ENCODE measurements around the gene CLTC.

Gene CLTC

DNA sequence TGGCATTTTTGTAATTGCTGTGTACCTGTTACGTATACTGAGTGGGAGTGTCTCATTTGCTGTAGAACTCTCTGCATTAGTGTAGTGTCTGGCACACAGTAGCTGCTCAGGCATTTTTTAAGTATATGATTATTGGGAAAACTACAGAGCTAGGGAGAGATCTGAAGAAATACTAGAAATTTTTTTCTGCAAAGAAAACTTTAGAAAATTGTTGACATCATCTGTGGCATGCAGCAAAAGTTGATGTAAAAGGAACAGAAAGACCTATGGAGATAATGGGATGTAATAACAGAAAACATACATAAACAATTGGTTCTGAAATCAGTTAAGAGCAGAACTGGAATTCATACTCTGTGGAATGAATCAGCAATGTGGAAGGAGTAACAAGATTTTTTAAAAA lies 11.6 kb downstream of the CLTC start:
- no peaks in the 10 kb centered on the region for H3K27me3 ChIP-seq (ENCODE audit: insufficient read depth, poor library complexity, severe bottlenecking)
- ATAC-seq (ENCODE audit: low read depth) (no peak), DNase-seq (ENCODE audit: low spot score) (no peak)
- H3K4me3 ChIP-seq (ENCODE audit: severe bottlenecking): no peak overlapping the region
- H3K27ac ChIP-seq (ENCODE audit: poor library complexity, severe bottlenecking): no peak overlapping the region
- TF ChIP-seq, protein P1, sequence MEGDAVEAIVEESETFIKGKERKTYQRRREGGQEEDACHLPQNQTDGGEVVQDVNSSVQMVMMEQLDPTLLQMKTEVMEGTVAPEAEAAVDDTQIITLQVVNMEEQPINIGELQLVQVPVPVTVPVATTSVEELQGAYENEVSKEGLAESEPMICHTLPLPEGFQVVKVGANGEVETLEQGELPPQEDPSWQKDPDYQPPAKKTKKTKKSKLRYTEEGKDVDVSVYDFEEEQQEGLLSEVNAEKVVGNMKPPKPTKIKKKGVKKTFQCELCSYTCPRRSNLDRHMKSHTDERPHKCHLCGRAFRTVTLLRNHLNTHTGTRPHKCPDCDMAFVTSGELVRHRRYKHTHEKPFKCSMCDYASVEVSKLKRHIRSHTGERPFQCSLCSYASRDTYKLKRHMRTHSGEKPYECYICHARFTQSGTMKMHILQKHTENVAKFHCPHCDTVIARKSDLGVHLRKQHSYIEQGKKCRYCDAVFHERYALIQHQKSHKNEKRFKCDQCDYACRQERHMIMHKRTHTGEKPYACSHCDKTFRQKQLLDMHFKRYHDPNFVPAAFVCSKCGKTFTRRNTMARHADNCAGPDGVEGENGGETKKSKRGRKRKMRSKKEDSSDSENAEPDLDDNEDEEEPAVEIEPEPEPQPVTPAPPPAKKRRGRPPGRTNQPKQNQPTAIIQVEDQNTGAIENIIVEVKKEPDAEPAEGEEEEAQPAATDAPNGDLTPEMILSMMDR (IDR thresholded peaks at IDR 0.05; ENCODE audit: poor library complexity, severe bottlenecking): no peak
- peaks cover 54% of the 10 kb centered on the region for H3K36me3 ChIP-seq (ENCODE audit: low read depth)
- H3K4me1 ChIP-seq (ENCODE audit: insufficient read depth, poor library complexity, severe bottlenecking): no peaks in the 10 kb centered on the region
- H3K9me3 ChIP-seq (ENCODE audit: severe bottlenecking): no peaks in the 10 kb centered on the region

DNA sequence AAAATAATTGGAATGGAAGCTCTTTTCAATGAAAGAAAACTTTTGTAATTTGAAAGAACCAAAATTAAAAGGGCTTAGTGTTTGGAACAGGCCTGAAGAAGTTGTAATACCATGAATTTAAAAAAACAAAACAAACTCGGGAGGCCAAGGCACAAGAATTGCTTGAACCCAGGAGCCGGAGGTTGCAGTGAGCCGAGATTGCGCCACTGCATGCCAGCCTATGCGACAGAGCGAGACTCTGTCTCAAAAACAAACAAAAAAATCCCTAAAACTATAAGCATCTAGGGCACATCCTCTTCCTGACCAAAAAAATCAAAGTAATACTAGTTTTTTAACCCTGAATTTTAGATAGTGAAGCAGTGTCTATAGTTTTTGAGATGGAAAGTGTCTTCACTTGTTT lies 12.7 kb downstream of the CLTC start:
- Histone ChIP-seq H3K36me3 (ENCODE audit: low read depth) (peaks cover 50% of the 10 kb centered on the region), H3K27me3 (ENCODE audit: insufficient read depth, poor library complexity, severe bottlenecking) (no peaks in the 10 kb centered on the region), H3K4me1 (ENCODE audit: insufficient read depth, poor library complexity, severe bottlenecking) (no peaks in the 10 kb centered on the region), H3K4me3 (ENCODE audit: severe bottlenecking) (no peak overlapping the region), H3K27ac (ENCODE audit: poor library complexity, severe bottlenecking) (no peak overlapping the region), H3K9me3 (ENCODE audit: severe bottlenecking) (no peaks in the 10 kb centered on the region)
- ATAC-seq (ENCODE audit: low read depth): no peak
- DNase-seq (ENCODE audit: low spot score): no peak
- TF ChIP-seq, protein P1 (IDR thresholded peaks at IDR 0.05; ENCODE audit: poor library complexity, severe bottlenecking): no peak

DNA sequence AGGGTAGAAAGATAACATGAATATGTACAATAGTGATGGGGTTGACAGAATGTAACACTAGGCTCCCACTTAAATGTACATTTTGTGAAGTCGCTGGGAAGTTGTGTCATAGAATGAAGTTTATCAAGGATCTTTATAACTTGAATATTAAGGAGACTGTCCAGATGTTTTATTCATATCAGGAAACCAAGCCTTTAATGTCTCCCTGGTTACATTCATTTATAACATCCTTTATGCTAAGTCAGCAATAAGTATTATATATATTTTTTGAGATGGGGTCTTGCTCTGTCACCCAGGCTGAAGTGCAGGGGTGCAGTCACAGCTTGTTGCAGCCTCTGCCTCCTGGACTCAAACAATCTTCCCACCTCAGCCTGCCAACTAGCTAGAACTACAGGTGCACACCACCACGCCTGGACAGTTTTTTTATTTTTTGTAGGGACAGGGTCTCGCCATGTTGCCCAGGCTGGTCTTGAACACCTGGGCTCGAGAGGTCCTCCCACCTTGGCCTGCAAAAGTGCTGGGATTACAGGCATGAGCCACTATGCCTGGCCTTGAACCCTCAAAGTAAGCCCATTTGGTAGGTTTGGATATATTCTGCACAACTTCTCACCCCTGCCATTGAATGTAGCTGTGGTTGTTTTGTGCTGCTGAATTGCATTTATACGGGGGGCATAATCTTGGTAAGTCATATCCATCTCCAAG lies 14.1 kb downstream of the CLTC start:
- TF ChIP-seq, protein P1 (IDR thresholded peaks at IDR 0.05; ENCODE audit: poor library complexity, severe bottlenecking): no peak
- Histone ChIP-seq H3K27me3 (ENCODE audit: insufficient read depth, poor library complexity, severe bottlenecking) (no peaks in the 10 kb centered on the region), H3K9me3 (ENCODE audit: severe bottlenecking) (no peaks in the 10 kb centered on the region), H3K4me3 (ENCODE audit: severe bottlenecking) (no peak overlapping the region), H3K27ac (ENCODE audit: poor library complexity, severe bottlenecking) (peak overlapping the region; percentile 18), H3K36me3 (ENCODE audit: low read depth) (peaks cover 41% of the 10 kb centered on the region), H3K4me1 (ENCODE audit: insufficient read depth, poor library complexity, severe bottlenecking) (no peaks in the 10 kb centered on the region)
- ATAC-seq (ENCODE audit: low read depth) (no peak), DNase-seq (ENCODE audit: low spot score) (no peak)

DNA sequence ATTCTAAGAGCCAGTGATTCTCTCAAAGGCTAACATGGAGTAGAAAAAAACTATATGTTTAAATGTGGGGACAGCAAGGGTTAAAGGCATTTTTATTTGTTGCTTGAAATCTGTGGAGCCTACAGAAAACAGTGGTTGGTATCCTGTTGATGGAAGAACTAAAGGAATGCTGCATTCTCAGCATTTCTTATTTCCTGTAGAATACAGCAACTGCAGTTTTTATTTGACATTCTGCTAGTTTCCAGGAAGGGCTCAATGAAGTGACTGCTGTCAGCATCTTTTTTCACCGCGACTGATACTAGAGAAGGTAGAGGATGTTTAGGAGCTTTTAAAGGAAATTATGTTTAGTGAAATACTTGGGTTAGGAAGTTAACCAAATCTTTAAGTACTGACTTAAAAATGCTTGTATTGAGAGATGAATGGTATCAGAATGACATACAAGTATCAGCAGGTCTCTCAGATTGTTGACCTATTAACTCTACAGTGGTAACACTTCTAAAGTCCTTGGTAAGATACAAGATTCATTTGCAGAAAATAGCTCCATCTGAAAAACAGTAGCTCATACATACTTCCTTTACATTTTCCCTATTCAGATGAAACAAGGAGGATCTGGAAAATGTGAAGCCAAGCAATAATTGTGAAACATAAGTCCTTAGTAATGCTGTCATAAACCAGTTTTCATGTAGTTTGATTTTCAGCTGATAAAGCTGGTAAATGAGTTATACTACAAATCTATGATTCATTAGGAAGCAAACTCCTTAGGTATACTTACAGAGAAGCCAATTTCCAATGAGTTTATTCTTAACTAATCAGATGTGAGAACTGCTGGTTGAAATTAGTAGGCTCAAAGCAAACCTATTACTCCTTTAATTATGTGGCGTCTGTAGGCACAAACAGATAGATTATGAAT lies 15.2 kb downstream of the CLTC start:
- no peaks in the 10 kb centered on the region for H3K9me3 ChIP-seq (ENCODE audit: severe bottlenecking)
- ATAC-seq (ENCODE audit: low read depth): peak; percentile 45; the same call in 2 of the 3 replicates
- no peaks in the 10 kb centered on the region for H3K4me1 ChIP-seq (ENCODE audit: insufficient read depth, poor library complexity, severe bottlenecking)
- H3K27me3 ChIP-seq (ENCODE audit: insufficient read depth, poor library complexity, severe bottlenecking): no peaks in the 10 kb centered on the region
- peak overlapping the region; percentile 18 for H3K27ac ChIP-seq (ENCODE audit: poor library complexity, severe bottlenecking)
- no peak overlapping the region for H3K4me3 ChIP-seq (ENCODE audit: severe bottlenecking)
- peaks cover 38% of the 10 kb centered on the region for H3K36me3 ChIP-seq (ENCODE audit: low read depth)
- no peak for DNase-seq (ENCODE audit: low spot score)
- TF ChIP-seq, protein P1 (IDR thresholded peaks at IDR 0.05; ENCODE audit: poor library complexity, severe bottlenecking): no peak
